Erythroblast (primary cell): Measurements from ENCODE around the gene OR14A16.

Experiments used
- GATA1 ChIP-seq: IDR thresholded peaks from 2 replicates; pipeline ENCODE4 v1.6.1; 2011; ENCODE audit warnings: low read depth, mild to moderate bottlenecking, control low read depth, low read length, moderate library complexity
- POLR2A ChIP-seq: IDR thresholded peaks from 2 replicates; pipeline ENCODE4 v1.6.1; 2011; ENCODE audit warnings: mild to moderate bottlenecking, low read length

DNA sequence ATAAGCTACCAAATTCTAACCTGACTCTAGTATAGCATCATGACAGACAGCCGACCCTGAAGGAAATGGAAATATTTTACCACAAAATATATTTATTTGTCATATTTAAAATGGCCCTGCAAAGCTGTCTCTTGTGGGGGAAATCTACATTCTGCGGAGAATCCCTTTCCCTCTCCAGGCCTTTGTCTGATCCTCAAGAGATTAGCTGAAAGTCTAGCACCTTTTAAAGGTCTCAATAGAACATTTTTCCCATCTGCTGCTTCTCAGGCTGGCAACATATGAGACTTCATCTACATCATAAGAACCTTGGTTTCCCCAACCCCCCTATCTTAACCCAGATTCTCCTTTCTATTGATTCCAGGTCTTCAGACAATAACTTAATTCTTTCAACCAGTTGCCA is 19.5 kb upstream of the OR14A16 start:
- no peak for TF ChIP-seq POLR2A
- TF ChIP-seq GATA1 = no peak
